HG03025 (cell line): ENCODE data around the gene DUSP23.

ENCODE experiments used
- ATAC-seq: cut with Tn5 transposase; IDR thresholded peaks from one replicate; pipeline ENCODE4 v1.9.1; 2021; ENCODE audit warnings: mild to moderate bottlenecking, moderate library complexity; ENCODE audit not compliant: unreplicated experiment, low FRiP score

DUSP23 gene

DNA sequence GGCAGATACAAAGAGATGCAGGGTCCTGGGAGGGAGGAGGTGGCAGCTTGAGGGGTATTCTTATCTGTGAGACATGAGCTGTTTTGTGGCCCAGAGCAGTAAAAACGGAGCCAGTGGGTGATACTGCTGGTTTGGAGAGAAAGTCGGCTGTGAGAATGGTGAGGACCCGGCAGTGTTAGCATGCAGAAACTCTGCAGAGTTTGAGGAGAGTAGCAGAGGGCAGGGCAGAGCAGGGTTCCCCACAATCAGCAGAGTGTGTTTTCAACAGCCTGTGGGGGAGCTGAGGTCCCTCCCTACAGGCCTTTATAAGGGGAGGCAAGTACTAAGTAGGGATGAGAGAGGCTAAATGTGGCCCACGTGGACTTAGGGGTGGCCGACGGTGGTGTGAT is 46.3 kb downstream of the DUSP23 start:
- no peak for ATAC-seq

DNA sequence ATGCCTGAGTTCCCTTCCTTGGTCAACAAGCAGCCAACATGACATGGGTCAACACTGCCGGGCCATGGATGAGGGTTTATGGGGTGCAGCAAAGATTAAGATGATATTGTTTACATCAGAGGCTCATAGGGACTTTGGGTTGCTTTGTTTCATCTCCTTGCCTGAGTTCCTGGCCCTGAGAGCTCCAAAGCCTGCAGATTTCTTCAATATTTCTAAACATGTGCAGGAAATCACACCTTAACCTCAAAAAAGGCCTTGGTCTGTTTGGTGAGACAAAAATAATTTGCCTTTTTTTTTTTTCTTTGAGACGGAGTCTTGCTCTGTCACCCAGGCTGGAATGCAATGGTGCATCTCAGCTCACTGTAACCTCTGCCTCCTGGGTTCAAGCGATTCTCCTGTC is 46.8 kb downstream of the DUSP23 start:
- no peak for ATAC-seq

DNA sequence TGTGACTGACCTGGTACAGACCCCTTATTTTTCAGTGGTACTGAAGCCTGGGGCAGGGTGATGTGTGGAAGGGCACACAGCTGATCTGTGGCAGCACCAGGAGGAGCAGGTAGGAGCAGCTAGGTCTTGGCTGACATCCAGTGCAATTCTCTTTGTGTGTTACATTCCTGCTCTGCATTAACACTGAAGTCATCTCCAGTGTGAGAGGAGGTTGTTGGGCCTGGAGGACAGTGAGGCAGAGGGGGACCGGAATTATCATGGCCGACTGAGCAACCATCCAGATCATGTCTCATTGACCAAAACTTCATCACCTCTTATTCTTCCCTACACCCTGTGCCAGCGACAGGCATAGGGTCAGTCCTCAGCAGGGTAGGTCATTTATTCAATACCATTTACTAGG is 47.4 kb downstream of the DUSP23 start:
- no peak for ATAC-seq

DNA sequence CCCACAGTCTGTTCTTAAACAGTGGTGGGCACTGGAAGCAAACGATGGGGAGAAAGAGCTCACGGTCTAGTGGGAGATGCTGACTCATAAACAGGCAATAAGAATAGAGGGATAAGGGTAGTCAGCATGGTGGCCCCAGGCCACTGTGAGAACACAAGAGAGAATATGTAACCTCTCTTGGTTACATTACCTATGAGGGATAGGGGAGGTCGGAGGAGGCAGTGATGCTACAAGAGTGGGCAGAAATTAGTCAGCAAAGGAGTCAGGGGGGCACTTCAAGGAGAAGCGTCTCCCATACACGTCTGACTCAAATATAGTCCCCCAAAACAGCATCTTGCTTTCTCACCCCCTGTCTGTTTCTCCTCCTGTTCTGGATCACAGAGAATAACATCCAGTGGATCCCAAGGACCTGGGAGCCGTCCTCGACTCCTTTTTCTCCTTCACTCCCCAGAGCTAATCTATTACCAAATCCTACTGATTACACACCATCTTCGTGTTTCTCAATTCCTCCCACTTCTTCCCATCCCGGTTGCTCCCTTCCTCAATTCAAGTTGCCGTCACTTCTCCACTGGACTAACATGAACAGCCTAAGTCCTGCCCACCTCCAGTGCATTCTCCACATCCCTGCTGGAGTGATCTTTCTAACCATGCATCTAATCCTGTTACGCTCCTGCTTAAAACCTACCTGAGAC is 48.0 kb downstream of the DUSP23 start:
- no peak for ATAC-seq

DNA sequence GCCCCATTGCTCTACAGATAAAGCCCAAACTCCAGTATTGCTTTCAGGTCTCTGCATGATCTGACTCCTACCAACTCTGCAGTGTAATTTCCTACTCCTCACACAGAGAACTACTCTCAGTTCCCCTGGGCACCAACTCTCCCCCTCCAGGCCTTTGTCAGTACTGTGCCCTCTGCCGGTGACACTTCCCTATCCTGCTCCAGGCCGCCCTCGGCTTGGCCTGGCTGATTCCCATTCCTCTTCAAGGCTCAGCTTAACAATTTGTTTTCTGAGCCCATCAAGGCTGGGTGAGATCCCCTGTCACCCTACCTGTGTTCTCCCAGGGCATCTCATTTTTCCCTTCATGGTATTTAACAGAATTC is 48.5 kb downstream of the DUSP23 start:
- ATAC-seq, result peak; percentile 87

DNA sequence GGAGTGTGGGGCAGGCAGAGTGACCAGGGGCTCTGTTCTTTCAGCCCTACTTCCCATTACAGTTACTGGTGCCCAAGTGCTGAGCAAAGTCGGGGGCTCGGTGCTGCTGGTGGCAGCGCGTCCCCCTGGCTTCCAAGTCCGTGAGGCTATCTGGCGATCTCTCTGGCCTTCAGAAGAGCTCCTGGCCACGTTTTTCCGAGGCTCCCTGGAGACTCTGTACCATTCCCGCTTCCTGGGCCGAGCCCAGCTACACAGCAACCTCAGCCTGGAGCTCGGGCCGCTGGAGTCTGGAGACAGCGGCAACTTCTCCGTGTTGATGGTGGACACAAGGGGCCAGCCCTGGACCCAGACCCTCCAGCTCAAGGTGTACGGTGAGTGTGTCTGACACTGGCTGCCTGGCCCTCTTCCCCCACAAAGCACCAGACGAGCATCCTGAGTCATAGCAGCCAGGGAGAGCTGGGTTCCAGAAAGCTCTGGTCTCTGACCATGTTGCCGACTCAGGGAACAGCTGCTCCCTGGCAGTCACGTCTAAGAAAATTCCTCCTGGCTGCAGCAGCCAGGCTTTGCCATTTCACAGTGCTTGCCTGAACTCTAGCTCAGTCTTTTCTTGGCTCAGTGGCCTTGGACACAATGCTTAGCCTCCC is 49.2 kb downstream of the DUSP23 start:
- ATAC-seq, result no peak

DNA sequence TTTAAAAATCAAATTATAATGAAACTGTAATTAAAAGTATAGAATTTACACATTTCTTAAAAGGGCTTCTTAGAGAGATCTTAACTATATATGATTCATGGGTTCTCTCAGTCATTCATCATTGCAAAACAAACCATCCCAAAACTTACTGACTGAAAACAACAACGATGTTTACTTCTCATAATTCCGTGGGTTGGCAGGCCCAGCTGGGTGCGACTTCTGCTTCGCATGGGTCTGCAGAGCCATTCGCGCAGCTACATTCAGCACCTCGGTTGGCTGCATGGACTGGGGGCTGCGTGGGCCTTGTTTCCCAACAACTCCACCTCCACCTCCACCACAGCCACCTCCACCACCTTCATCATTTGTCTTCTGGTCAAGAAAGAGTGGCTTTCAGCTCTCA is 50.0 kb downstream of the DUSP23 start:
- no peak for ATAC-seq

DNA sequence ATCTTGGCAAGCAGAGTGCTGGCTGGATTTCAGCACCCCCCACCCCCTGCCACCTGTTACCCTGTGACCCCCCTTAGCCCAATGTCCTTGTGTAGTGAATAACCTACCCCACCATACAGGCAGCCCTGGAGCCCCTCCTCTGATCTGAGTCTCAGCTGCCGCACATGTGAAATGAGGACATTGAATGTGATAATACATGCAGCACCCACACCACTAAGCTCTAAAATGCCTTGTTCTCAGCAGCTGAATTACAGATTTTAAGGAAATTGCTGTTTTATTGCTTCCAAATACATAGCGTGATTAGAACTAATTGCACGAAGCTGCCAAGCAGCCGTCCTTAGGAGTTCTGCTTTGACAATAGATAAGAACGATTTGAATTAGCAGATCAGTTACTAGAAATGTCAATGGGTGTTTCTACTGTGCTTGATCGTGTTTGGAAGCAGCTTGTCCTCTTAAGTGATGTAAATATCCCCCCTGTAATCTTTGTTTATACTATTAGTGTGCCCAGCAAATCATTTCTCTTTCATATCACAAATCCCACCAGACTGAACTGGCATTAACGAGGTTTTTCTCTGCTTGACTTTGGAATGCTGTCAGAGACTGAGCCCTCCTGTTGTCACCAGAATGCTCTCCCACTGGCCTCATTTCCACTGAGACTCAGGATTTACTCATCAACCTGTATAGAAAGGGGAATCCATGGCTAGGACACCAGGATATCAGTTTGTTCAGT is 50.8 kb downstream of the DUSP23 start:
- ATAC-seq, result no peak
